ENCODE data around the gene APBA3.
"Not testable (repeated sequence)": the region's sequence is repeated elsewhere in the genome, so short reads cannot be mapped to it uniquely, and the experiment has no call there.

APBA3 gene

GRCh38 chr19:3770136-3770999 is 8.9 kb upstream of the APBA3 start:
- DNase-seq (ENCODE audit: low spot score), result no peak

DNA sequence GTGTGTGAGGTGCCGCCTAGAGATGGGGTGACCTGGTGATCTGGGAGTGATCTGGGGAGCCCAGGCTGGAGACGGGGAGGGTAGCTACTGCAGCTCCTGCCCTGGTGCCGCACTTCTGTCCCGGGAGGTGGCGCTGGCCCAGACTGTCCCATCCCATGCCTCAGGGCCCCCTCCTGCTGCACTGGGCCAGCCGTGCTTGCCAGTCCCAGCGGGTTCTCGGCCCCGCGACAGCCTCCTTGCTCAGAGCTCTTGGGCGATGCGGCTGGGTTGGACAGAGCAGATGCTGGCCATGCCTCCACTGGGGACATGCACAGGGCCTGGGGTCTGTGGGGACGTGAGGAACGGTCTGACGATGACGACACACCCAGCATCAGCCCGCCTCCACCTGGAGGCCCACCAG is 8.0 kb upstream of the APBA3 start:
- DNase-seq (ENCODE audit: low spot score), result no peak

- DNase-seq (ENCODE audit: low spot score), result no peak
These were observed 7.2 kb upstream of the APBA3 start for GRCh38 chr19:3768748-3769099.

- DNase-seq (ENCODE audit: low spot score), result no peak
These were observed 6.7 kb upstream of the APBA3 start for GRCh38 chr19:3768015-3768747.

GRCh38 chr19:3767050-3767449 is 5.6 kb upstream of the APBA3 start:
- no peak for DNase-seq (ENCODE audit: low spot score)

- no peak for DNase-seq (ENCODE audit: low spot score)
These were observed 5.0 kb upstream of the APBA3 start for GRCh38 chr19:3766520-3766919.

GRCh38 chr19:3765757-3766156 is 4.3 kb upstream of the APBA3 start:
- DNase-seq (ENCODE audit: low spot score), result not testable (repeated sequence)

GRCh38 chr19:3765121-3765520 is 3.6 kb upstream of the APBA3 start:
- DNase-seq (ENCODE audit: low spot score), result no peak

GRCh38 chr19:3762501-3763459 is 1.3 kb upstream of the APBA3 start, which contains the start of gene MRPL54:
MRPL54 (plus strand) TSS chr19:3762682; CDS start chr19:3762701, 19 bp downstream.
- DNase-seq (ENCODE audit: low spot score), result peak; percentile 99

DNA sequence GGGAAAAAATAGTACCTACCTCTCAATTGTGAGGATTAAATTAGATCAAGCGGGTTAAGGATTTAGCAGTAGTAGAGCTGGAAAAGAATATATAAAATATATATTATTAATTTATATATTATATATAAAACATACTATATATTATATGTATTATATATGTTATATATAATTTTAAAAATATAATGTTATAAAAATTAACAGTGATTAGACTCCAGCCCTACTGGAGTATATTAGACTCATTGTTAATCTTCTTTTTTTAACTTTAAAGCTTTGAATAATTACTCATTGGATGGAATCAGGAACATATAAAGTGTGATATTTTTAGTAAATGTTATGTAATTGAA is 610 bp upstream of the APBA3 start:
- no peak for DNase-seq (ENCODE audit: low spot score)

- peak; percentile 29 for DNase-seq (ENCODE audit: low spot score)
These were observed 576 bp downstream of the APBA3 start for GRCh38 chr19:3760871-3761361.

DNA sequence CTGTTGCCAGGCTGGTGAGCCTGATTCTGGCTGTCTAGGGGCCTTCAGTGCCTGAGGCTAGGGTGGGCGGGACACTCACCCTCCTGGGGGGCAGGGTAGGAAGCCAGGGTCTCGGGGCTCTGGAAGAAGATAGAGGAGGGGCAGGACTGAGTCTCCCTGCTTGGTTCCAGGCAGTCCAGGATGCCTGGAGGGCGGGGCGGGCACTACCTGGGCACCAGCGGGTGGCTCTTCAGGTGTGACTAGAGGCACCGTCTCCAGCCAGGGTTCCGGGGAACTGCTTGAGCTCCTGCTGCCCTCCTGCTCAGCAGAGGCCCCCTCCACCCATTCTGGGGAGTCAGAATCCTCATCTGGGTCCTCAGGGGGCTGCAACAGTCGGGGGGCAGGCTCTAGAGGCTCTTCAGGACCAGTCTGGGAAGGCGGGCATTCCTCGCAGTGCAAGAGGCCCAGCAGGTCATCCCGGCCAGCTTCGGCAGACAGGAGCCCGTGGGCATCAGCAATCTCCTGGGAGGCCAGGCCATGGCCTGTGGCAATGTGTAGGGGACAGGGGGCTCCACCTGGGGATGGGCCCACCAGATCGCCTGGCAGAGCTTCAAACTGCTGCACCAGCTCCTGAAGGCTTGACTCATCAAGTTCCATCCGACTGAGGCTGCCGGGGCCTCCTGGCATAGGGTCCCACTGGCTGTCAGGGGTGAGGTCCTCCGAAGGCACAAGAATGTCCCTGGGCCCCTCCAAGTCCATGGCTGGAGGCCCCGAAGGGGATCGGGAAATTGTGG is 1.8 kb downstream of the APBA3 start:
- no peak for DNase-seq (ENCODE audit: low spot score)

DNA sequence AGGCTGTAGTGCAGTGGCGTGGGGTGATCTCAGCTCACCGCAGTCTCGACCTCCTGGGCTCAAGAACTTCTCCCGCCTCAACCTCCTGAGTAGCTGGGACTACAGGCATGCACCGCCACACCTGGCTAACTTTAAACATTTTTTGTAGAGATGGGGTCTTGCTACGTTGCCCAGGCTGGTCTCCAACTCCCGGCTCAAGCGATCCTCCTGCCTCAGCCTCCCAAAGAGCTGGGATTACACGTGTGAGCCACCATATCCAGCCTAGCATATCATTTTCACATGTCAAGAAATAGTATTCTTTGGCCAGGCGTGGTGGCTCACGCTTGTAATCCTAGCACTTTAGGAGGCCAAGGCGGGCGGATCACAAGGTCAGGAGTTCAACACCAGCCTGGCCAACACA is 3.2 kb downstream of the APBA3 start:
- not testable (repeated sequence) for DNase-seq (ENCODE audit: low spot score)

GRCh38 chr19:3757705-3758104 is 3.8 kb downstream of the APBA3 start:
- DNase-seq (ENCODE audit: low spot score), result not testable (repeated sequence)

DNA sequence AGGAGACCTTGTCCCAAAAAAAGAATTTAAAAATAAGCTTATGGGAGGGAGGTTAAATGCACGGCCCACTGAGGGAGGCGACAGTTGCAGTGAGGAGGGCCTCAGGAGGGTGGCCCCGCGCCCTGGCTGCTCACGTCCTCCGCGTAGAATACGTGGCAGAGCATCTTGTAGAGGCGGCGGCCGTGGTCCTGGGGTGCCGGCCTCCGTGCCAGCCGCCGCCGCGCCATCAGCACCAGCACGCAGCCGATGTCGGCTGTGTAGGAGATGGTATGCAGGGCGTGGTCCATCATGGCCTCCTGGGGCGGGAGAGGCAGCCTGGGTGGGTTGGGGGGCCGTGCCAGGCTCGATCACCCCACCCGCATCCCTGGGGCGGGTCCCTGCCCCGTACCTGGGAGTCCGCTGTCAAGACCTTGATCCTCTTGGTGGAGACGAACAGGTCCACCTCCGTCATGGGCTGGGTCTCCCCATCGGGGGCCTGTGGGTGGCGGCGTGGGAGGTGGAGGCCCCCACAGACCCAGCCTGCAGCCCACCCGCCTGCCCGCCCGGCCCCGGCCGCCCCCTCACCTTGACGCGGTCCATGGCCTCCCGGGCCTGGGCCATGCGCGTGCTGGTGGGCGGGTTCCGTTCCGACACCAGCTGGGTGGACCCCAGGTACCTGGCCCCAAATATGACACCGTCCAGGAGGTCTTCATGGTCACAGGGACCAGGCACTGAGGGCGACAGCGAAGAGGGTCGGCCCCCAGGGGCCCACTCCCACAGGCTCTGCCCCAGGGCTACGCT is 7.7 kb downstream of the APBA3 start:
- no peak for DNase-seq (ENCODE audit: low spot score)

DNA sequence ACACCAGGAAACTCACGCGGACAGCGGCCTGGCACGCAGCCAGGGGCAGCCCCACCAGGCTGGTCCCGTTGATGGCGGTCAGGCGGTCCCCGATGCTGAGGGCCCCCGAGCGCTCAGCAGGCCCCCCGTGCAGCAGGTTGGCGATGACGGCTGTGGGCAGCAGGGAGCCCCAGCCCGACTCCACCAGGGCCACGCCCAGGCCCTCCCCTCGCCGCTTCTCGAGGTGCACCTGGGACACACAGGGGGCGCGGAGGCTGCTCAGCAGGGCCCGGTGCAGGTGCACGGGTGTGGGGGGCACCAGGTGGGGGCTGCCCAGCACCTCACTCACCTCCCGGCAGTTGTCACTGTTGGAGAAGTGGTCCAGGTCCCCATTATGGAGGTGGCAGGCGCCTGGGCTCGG is 9.0 kb downstream of the APBA3 start:
- DNase-seq (ENCODE audit: low spot score), result no peak

- no peak for DNase-seq (ENCODE audit: low spot score)
These were observed 10.3 kb downstream of the APBA3 start for GRCh38 chr19:3751236-3751635.

DNA sequence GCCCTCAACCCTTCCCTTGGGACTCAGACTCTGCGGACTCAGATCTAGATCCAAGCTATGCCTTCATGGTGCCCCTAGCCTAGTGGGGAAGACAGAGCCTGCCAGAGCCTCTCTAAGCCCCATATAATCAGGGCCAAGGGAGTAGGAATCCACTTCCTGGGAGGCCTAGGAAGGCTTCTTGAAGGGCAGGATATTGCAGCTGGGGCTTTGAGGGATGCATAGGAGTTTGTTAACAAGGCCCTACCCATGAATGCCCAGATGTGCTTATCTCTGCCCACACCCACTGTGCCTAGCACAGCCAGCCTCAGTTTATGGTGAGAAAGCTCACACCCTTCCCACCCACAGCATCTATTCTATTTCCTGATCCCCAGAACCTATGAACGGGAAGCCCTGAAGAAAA is 11.3 kb downstream of the APBA3 start:
- DNase-seq (ENCODE audit: low spot score), result no peak

- DNase-seq (ENCODE audit: low spot score), result no peak
These were observed 12.5 kb downstream of the APBA3 start for GRCh38 chr19:3748965-3749364.

DNA sequence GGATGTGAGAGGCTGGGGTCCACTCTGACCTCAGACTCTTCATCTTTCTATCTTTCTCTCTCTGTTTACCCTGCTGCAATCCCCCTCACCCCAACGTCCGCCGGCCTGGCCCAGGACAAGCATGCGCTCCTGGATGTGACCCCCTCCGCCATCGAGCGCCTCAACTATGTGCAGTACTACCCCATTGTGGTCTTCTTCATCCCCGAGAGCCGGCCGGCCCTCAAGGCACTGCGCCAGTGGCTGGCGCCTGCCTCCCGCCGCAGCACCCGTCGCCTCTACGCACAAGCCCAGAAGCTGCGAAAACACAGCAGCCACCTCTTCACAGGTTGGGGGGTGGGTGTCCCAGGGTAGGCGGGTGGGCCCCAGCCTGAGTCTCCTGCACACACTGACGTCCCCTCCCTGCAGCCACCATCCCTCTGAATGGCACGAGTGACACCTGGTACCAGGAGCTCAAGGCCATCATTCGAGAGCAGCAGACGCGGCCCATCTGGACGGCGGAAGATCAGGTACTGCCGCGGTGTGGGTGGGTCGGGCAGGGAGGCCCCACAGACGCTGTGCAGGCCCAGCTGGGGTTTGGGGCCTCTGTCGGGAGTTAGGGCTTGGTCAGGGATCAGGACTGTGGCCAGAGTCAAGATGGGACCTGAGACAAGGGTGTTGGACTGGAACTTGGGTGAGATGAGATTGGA is 15.0 kb downstream of the APBA3 start:
- no peak for DNase-seq (ENCODE audit: low spot score)
